H7 (cell line): Measurements from ENCODE around the gene IFNLR1. TPM values are rescaled to one million over a fixed set of nuclear protein-coding genes. Genes with fewer than 3 reads are reported as not detected.
A peak's percentile ranks its signal among the peaks of the same experiment; 100 is the strongest.
"Not testable (repeated sequence)": the region's sequence is repeated elsewhere in the genome, so short reads cannot be mapped to it uniquely, and the experiment has no call there.

Experiments used
- DNase-seq: peaks from one replicate; pipeline ENCODE4 v3.0.0; 2012
- H3K27me3 ChIP-seq: 2 replicates; pipeline ENCODE4 v1.6.0; 2011; ENCODE audit warnings: mild to moderate bottlenecking, low read length; ENCODE audit not compliant: control insufficient read depth, insufficient read depth
- H3K36me3 ChIP-seq: replicated peaks from 2 replicates; pipeline ENCODE4 v1.5.1; 2011; ENCODE audit warnings: low read length; ENCODE audit not compliant: control insufficient read depth, insufficient read depth
- H3K4me3 ChIP-seq: 2 replicates; pipeline ENCODE4 v1.5.1; 2011; ENCODE audit warnings: low read depth, mild to moderate bottlenecking, control low read depth, low read length, moderate library complexity; ENCODE audit not compliant: insufficient read depth
- total RNA-seq: library from RNA; depleted of rRNA; stranded (reverse); fragments of >200 nt; shearing (Covaris generic); gene quantifications from 2 replicates; pipeline ENCODE4 v1.2.3, GENCODE V29; 2014

Gene IFNLR1
- total RNA-seq, 1 experiment from 2014 or later, result 6.7 TPM

DNA sequence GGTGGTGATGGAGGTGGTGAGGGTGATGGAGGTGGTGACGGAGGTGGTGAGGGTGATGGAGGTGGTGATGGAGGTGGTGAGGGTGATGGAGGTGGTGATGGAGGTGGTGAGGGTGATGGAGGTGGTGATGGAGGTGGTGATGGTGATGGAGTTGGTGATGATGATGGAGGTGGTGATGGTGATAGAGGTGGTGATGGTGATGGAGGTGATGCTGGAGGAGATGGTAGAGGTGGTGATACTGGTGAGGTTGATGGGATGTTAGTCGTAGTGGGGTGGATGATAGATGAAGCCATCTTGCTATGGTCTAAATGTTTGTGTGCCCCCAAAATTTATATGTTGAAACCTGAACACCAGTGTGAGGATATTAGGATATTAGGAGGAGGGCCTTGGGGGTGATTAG is 25.3 kb upstream of the IFNLR1 start:
- Histone ChIP-seq H3K27me3 (no peaks in the 10 kb centered on the region), H3K36me3 (no peaks in the 10 kb centered on the region), H3K4me3 (no peak overlapping the region)
- no peak for DNase-seq

DNA sequence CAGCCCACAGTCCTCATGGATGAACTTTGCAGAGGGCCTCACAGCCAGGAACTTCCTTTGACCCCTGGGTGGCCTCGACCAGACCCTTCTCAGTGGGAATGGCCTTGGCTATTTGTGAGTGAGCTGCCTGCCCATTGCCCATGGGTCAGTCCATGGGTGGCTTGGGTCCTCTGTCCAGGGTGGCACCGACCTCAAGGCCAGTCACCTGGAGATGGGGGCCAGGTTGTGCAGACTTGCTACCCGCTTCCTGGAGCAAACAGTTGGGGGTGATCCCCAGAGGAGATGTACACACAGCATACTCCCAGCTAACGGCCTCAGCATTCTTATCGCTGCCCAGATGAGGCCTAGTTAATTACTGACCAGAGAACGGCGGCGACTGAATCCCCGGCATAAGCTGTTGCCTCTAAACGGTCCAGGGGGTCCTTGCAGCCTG is 23.1 kb upstream of the IFNLR1 start:
- Histone ChIP-seq H3K27me3 (no peaks in the 10 kb centered on the region), H3K36me3 (no peaks in the 10 kb centered on the region), H3K4me3 (no peak overlapping the region)
- no peak for DNase-seq

DNA sequence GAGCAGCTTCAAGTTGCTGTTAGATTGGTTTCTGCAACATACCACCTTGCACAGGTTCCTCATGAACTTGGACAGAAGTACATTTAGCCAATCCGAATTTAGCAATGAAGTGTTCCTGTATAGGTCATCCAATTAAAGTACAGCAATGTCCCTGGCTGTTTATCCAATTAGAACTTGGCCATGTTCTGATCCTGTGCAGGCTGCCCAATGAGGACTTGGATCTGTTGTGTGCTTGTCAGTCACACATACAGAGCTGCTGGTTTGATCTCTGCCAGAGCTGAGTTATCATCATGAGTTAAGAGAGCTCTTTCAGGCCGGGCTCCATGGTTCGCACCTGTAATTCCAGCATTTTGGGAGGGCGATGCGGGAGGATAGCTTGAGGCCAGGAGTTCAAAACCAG is 22.0 kb upstream of the IFNLR1 start:
- H3K4me3 ChIP-seq, result no peak overlapping the region
- H3K27me3 ChIP-seq, result no peaks in the 10 kb centered on the region
- no peaks in the 10 kb centered on the region for H3K36me3 ChIP-seq
- no peak for DNase-seq

DNA sequence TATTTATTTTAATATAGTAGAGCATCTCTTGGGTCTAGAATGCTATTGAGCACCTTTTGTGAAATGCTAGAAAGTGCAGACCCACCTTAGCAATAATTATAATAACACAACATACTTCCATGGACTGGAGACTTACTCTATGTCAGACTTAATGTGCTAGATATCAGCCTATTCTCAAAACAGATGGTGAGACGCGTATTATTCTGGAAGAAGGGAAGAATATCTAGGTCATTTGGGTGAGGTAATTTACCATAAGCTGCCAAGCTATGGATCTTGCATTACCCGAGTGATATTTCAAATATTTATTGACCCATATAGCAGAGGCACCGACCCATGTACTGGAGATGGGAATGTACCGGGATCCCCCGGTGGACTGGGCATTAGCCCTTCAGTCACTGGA is 20.6 kb upstream of the IFNLR1 start:
- no peak for DNase-seq
- no peaks in the 10 kb centered on the region for H3K36me3 ChIP-seq

DNA sequence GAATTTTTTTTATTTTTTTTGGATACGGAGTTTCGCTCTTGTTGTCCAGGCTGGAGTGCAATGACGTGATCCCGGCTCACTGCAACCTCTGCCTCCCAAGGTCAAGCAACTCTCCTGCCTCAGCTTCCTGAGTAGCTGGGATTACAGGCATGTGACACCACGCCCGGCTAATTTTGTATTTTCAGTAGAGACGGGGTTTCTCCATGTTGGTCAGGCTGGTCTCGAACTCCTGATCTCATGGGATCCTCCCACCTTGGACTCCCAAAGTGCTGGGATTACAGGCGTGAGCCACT is 20.3 kb upstream of the IFNLR1 start:
- not testable (repeated sequence) for H3K4me3 ChIP-seq, H3K36me3 ChIP-seq, H3K27me3 ChIP-seq, DNase-seq

More for the DNA sequence above, 20.6 kb upstream of the IFNLR1 start:
- Histone ChIP-seq H3K27me3 (no peaks in the 10 kb centered on the region), H3K4me3 (no peak overlapping the region)

DNA sequence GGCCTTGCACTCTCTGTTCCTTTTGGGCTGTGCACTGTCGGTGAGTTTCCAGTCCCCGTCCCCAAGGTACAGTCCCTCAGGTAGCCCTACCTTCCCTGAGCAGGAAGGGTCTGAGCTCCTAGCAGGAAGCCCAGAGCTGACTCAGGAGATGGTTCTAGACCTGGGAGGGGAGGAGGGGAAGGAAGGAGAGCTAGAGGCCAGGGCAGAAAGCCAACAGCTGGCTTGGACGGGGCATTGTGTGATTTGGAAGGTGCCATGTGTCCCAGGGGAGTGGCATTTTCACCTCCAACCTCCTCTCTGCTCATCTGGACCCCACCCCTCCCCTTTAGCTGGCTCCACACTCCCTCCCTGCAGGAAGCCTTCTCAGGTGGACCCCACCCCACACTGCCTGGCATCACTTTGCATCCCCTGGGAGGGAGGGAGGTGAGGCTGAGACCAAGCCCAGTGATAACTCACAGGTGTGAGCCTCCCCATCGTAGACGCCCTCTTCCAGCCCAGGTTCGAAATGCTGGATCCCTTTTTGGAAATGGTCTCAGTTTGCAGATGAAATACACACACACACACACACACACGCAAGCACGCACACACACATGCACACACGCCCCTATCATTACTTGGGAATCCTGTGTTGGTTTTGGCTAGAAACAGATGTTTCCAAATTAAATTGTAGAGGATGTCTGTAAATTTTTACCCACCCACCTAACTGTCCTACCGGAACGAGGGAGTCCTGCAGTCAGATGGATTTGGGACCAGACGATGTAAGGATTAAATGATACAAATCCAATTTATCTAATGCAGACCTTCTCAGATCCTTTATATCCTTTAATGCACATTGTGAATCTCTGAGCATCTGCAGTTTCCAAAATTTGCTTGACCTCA is 19.7 kb upstream of the IFNLR1 start:
- H3K36me3 ChIP-seq, result no peaks in the 10 kb centered on the region
- H3K27me3 ChIP-seq, result no peaks in the 10 kb centered on the region
- DNase-seq, result no peak
- no peak overlapping the region for H3K4me3 ChIP-seq

DNA sequence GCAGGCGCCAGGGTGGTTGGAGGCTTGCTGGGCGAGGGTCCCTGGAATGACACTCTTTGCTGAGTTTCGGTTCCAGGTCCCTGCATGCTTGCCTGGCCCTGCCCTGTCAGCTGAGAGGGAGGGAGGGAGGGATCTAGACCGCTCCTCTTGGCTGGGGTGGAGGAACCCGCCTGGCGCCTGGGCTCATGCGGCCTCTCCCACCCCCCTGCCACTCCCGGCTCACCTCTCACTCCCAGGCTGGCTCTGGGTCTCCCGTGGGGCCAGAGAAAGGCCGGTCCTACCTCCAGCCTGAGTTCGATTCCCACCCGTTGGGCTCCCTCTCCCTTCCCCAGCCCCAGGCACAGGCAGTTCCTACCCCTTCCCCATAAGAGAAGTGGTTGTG is 19.0 kb upstream of the IFNLR1 start:
- DNase-seq, result peak; percentile 60
- Histone ChIP-seq H3K4me3 (no peak overlapping the region), H3K27me3 (no peaks in the 10 kb centered on the region), H3K36me3 (no peaks in the 10 kb centered on the region)

DNA sequence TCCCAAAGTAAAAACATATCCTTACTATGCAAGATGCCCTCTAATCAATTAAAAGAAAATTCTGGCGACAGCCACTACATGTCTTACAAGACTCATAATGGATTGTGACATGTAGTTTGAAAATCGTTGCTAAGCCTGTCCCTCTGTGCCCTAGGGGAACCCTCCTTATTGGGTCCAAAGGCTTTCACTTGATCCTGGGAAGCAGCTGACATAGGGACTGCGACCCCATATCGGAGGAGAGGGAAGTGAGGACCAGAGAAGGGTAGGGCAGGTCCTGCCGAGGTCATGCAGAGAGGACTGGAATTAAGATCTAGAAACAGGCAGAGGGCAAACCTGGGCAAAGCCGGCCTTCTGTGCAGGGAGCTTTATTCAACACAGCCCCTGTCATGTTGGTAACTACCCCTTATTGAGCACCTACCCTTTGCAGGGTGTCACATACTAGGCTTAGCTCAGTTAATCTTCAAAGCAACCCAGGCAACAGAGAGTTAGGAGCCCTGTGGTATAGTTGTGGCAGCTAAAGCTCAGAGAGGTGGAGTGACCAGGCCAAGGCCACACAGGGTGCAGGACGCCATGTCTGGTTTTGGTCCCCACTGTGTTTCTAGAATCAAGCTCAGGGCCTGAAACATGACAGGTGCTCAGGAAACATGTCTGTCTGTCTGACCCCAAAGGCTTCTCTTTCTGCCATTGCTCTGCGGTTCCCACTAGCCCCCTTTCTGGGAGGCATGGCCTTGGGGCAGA is 18.4 kb upstream of the IFNLR1 start:
- H3K27me3 ChIP-seq, result no peaks in the 10 kb centered on the region
- no peaks in the 10 kb centered on the region for H3K36me3 ChIP-seq
- H3K4me3 ChIP-seq, result no peak overlapping the region
- no peak for DNase-seq

DNA sequence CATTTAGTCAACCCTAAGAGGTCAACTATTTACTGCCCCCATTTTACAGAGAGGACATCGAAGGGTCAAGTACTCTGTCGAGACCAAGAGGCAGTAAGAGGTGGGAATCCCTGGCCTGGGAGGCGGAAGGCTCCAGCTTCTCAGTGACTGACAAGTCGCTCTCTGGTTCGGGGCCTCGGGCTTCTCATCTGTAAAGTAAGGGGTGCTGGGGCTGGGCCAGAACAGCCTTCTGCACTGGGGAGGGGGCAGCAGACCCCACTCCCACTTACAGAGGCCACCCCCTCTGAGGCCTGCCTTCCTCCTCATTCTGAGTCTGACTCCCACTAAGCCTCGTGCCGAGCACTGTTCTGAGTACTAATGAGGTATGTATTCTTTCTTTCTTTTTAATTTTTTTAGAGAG is 17.0 kb upstream of the IFNLR1 start:
- Histone ChIP-seq H3K4me3 (no peak overlapping the region), H3K36me3 (no peaks in the 10 kb centered on the region), H3K27me3 (no peaks in the 10 kb centered on the region)
- DNase-seq, result no peak

DNA sequence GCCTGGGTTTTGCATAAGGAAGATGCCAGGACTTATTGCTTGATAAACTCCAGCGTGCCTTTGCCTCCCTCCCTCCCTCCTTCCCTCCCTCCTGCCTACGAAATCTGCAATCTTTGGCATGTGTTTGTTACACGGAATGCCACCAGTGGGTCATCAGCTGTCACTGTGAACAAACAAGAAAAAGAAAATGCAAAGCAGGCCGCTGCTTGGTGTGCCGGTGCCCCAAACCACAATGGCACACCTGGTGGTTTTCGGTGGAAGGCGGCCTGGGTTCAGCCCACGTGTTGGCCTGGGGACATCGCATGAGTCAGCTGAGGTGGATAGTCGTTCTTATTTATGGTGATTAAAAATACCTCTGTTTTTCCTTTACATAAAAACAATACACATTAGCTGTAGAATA is 16.3 kb upstream of the IFNLR1 start:
- Histone ChIP-seq H3K27me3 (no peaks in the 10 kb centered on the region), H3K4me3 (no peak overlapping the region), H3K36me3 (no peaks in the 10 kb centered on the region)
- no peak for DNase-seq

DNA sequence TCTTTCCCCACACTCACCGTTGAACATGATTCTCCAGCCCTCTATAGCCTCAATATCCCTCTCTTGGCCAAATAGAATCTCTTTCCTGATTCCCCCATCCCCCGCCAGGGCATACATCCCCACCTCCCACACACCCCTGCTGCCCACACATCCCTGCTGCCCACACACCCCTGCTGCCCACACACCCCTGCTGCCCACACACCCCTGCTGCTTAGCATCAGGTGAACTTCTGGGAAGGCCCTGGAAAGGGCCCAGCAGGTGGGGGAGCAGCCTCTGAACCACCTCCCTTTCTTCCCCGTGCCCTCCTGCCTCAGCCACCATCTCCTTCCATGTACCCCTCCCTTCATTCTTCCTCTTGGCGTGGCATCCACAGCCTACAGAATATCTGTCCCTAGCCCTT is 15.9 kb upstream of the IFNLR1 start:
- no peak for DNase-seq
- no peaks in the 10 kb centered on the region for H3K36me3 ChIP-seq
- no peaks in the 10 kb centered on the region for H3K27me3 ChIP-seq
- no peak overlapping the region for H3K4me3 ChIP-seq

DNA sequence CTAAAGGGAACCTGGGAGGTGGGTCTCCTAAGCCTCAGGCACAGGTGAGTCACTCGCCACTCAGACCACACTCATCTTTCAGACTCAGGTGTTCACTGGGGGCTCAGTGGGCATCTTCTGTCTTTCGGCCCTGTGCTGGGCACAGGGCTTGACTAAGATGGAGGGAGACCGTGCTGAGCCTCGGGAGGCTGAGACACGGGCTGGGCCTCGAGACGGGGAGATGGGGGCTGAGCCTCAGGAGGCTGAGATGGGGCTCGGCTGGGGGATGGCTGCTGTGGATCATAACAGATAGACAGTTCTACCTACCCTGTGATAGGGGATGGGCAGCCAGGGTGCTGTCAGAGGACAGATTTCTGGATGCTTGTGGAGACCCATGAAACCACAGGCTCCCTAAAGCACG is 15.5 kb upstream of the IFNLR1 start:
- no peak for DNase-seq
- Histone ChIP-seq H3K36me3 (no peaks in the 10 kb centered on the region), H3K27me3 (no peaks in the 10 kb centered on the region), H3K4me3 (no peak overlapping the region)

DNA sequence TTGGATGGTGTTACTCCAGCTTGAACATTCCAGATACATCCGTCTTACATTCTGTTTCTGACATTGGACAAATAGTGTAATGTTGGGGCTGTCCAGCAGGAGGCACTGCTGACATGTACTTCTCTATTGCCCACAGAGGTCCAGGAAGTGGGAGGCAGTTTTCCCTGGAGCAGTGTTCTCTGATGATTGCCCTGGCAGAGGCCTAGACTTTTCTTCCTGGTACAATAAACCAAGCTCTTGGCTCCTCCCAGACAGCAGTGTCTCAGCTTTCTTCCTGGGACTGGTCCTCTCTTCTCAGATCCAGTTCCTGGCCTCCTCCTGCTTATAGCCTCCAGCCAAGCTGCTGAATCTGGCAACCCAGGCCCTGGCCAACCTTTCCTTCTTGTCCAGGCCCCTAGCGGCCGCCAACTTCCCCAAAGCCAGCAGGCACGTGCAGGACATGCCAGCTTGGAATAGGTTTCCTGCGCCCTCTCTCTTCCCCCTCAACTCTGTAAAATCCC is 14.9 kb upstream of the IFNLR1 start:
- H3K4me3 ChIP-seq, result no peak overlapping the region
- H3K27me3 ChIP-seq, result no peaks in the 10 kb centered on the region
- DNase-seq, result peak; percentile 84
- H3K36me3 ChIP-seq, result no peaks in the 10 kb centered on the region

DNA sequence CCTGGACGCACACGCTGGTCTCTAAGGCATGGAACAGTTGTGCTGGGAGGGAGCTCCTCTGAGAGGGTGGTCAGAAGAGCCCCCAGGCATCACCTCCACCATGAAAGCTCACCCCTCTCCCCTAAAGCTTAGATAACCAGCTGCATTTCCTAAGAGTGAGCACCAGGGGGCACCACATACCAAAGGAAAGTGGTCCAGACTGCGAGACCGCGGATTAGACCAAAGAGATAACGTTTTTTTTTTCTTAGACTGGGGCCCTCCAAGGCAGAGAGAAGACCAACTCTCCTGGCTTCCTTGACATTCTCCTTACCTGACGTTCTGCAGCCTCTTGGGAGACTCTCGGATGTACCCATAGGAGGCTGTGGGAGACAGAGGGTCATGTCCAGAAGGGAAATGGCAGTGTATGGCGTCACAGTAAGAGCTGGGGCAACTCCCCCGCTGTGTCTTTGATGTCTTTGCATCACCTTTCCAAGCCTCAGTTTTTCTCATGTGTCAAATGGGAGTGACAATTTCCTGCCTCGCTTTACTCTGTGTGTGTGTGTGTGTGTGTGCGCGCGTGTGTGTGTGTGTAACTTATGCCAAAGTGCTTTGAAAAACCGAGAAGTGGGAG is 12.3 kb upstream of the IFNLR1 start:
- no peaks in the 10 kb centered on the region for H3K36me3 ChIP-seq
- no peak overlapping the region for H3K4me3 ChIP-seq
- H3K27me3 ChIP-seq, result no peaks in the 10 kb centered on the region
- DNase-seq, result peak; percentile 88

DNA sequence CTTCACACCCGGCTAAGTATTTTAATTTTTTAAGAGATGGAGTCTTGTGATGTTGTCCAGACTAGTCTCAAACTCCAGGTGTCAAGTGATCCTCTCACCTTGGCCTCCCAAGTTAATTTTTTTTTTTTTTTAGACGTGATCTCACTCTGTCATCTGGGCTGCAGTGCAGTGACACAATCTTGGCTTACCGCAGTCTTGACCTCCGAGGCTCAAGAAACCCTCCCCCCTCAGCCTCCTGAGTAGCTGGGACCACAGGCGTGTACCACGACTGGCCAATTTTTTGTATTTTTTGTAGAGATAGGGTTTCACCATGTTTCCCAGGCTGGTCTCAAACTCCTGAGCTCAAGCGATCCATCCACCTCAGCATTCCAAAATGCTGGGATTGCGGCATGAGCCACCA is 11.7 kb upstream of the IFNLR1 start:
- no peaks in the 10 kb centered on the region for H3K36me3 ChIP-seq
- no peak for DNase-seq
- no peaks in the 10 kb centered on the region for H3K27me3 ChIP-seq
- H3K4me3 ChIP-seq, result no peak overlapping the region
